ENCODE results near the gene NAV2. TPM values are rescaled to one million over a fixed set of nuclear protein-coding genes. Genes with fewer than 3 reads are reported as not detected.

Gene NAV2
- total RNA-seq, 2 experiments from 2014 or later, result 0.23 to 0.36 TPM

DNA sequence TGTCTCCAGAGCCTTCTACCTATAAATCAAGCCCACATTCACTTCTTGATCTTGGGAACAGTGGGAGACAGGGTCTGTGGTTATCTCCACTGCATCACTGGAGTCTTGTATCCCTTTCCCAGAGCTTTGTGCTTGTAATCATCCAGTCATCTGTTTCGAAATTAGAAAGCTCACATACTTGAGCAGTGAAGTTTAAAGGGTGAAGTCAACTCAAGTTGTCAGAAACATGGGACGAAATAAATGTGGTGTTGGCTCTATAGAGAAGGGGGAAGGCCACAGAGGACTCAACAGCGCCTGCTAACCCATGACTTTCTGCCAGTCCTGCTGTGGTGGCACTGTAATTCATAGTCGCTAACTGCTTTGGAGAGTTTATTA, 250.2 kb downstream of the NAV2 start:
- no peak overlapping the region for H3K27ac Mint-ChIP-seq
- peaks cover 9% of the 10 kb centered on the region for H3K27me3 Mint-ChIP-seq
- H3K9me3 Mint-ChIP-seq, result no peaks in the 10 kb centered on the region
- ChIA-PET POLR2A (interaction anchor here (1.0 kb wide), 1 partner anchor 24 kb away, joined by 3 read pairs; no protein-coding TSS in a partner anchor), CTCF (interaction anchor here (0.7 to 2.2 kb wide), 7 partner anchors 11 to 165 kb away, joined by 3 to 9 read pairs (median 3); no protein-coding TSS in a partner anchor)
- H3K36me3 Mint-ChIP-seq (ENCODE audit: low read depth), result no peaks in the 10 kb centered on the region
- TF ChIP-seq, protein P1, sequence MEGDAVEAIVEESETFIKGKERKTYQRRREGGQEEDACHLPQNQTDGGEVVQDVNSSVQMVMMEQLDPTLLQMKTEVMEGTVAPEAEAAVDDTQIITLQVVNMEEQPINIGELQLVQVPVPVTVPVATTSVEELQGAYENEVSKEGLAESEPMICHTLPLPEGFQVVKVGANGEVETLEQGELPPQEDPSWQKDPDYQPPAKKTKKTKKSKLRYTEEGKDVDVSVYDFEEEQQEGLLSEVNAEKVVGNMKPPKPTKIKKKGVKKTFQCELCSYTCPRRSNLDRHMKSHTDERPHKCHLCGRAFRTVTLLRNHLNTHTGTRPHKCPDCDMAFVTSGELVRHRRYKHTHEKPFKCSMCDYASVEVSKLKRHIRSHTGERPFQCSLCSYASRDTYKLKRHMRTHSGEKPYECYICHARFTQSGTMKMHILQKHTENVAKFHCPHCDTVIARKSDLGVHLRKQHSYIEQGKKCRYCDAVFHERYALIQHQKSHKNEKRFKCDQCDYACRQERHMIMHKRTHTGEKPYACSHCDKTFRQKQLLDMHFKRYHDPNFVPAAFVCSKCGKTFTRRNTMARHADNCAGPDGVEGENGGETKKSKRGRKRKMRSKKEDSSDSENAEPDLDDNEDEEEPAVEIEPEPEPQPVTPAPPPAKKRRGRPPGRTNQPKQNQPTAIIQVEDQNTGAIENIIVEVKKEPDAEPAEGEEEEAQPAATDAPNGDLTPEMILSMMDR (IDR thresholded peaks at IDR 0.05), result no peak
- peaks cover 11% of the 10 kb centered on the region for H3K4me1 Mint-ChIP-seq (ENCODE audit: low read depth)
- no peak for ATAC-seq
- intact Hi-C loops (cut with micrococcal nuclease), result no loop called here
- H3K4me3 Mint-ChIP-seq, result no peak overlapping the region
- no peak for DNase-seq

DNA sequence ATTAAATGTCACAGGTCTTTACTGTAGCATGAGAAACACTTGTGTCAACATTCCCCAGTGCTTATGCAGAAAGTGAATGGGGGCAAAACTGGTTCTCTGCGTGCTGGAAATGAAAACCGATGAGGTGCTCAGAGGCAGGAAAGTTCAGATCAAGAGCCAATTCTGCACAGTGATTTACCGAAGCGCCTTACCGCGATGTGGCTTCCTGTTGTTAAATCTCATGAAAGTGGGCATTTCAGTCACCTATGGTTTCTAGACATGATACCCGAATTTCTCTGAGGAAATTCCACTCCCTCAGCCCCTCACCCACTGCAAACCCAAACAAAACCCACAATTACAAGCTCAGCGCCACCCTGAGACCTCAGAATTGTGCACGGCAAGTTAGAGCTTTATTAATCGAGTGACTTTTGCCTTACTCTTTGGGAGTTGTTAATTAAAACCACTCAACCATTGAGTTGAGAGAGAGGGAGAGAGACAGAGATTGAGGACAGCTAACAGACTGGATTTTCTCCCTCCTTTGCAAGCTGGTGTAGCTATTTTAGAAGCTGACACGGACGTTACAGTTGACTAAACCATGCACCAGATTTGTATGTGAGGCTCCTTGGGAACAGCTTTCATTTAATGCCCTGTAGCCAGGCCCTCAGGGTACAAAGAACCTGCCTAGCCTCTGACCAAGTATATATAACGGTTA, 251.2 kb downstream of the NAV2 start:
- Mint-ChIP-seq H3K27ac (no peak overlapping the region), H3K9me3 (no peaks in the 10 kb centered on the region), H3K4me1 (ENCODE audit: low read depth) (peaks cover 11% of the 10 kb centered on the region), H3K36me3 (ENCODE audit: low read depth) (no peaks in the 10 kb centered on the region), H3K4me3 (no peak overlapping the region), H3K27me3 (peaks cover 9% of the 10 kb centered on the region)
- peak; percentile 58 for DNase-seq
- intact Hi-C loops (cut with micrococcal nuclease), result no loop called here
- POLR2A ChIA-PET, result interaction anchor here (0.9 kb wide), 1 partner anchor 26 kb away, joined by 3 read pairs; no protein-coding TSS in a partner anchor
- ATAC-seq, result peak; percentile 66
- TF ChIP-seq, protein P1 (IDR thresholded peaks at IDR 0.05), result no peak
- CTCF ChIA-PET, result interaction anchor here (0.8 to 2.2 kb wide), 8 partner anchors 10 to 169 kb away, joined by 3 to 11 read pairs (median 3); no protein-coding TSS in a partner anchor

DNA sequence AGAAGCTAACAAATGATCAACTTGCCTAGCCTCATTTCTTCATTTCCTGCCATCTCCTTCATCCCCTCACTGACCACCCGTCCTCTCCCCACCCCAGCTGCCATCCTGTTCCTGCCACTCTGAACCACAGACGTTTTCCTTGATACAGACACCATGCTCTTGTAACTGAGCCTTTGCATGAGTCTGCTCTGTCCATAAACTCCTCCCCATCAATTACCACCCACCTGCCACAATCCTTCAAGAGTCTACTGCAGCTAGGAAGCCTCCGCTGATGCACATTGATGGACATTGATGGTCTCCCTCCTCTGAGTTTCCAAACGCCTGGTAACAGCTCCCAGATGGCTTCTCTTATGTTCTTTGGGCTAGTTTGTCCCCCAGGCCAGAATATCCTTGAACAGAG, 253.8 kb downstream of the NAV2 start:
- Mint-ChIP-seq H3K27ac (no peak overlapping the region), H3K9me3 (no peaks in the 10 kb centered on the region), H3K27me3 (peaks cover 5% of the 10 kb centered on the region), H3K4me3 (no peak overlapping the region), H3K36me3 (ENCODE audit: low read depth) (no peaks in the 10 kb centered on the region), H3K4me1 (ENCODE audit: low read depth) (peaks cover 23% of the 10 kb centered on the region)
- no peak for ATAC-seq
- POLR2A ChIA-PET, result no interaction called here
- intact Hi-C loops (cut with micrococcal nuclease), result no loop called here
- CTCF ChIA-PET, result interaction anchor here (0.8 kb wide), 1 partner anchor 14 kb away, joined by 3 read pairs; no protein-coding TSS in a partner anchor
- TF ChIP-seq, protein P1 (IDR thresholded peaks at IDR 0.05), result no peak
- no peak for DNase-seq

DNA sequence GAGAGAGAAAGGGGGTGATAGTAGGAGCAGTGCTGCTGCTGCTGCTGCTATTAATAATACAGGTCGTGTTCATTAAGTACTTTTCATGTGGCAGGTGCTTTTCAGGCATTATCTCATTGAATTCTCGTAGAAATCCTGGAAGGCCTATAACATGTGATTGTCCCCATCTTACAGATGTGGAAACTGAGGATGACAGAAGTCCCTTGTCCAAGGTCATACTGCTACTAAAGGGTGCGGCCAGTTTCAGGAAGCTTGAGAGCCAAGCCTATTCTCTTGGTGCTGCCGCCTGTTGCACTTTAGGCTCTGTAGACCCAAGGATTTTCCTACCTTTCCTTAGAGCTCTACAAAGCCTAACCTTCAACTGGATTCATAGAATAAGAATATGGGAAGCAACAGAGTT, 254.3 kb downstream of the NAV2 start:
- H3K36me3 Mint-ChIP-seq (ENCODE audit: low read depth), result no peaks in the 10 kb centered on the region
- ATAC-seq (no peak), DNase-seq (no peak)
- H3K27me3 Mint-ChIP-seq, result peaks cover 5% of the 10 kb centered on the region
- peaks cover 23% of the 10 kb centered on the region for H3K4me1 Mint-ChIP-seq (ENCODE audit: low read depth)
- H3K9me3 Mint-ChIP-seq, result no peaks in the 10 kb centered on the region
- intact Hi-C loops (cut with micrococcal nuclease), result no loop called here
- ChIA-PET POLR2A (no interaction called here), CTCF (no interaction called here)
- no peak overlapping the region for H3K27ac Mint-ChIP-seq
- TF ChIP-seq, protein P1 (IDR thresholded peaks at IDR 0.05), result no peak
- no peak overlapping the region for H3K4me3 Mint-ChIP-seq

DNA sequence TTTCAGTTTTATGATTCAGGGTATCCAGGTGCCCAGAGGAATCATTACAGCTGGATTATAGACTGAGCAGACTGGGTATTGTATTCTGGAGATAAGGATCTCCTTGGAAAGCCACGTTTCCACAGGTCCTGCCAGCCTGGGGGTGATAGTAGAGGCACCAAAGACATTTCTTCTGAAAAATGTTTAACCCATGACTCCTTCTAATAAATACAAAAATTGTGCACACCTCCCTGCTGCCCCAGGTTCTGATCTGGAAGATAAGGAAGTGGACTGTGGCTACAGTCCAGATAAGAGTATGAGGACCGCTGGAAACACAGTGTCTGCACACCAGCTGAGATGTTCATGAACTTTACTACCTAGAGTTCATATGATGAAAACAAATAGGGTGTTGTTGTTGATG, 255.2 kb downstream of the NAV2 start:
- H3K27me3 Mint-ChIP-seq, result peaks cover 5% of the 10 kb centered on the region
- TF ChIP-seq, protein P1 (IDR thresholded peaks at IDR 0.05), result no peak
- intact Hi-C loops (cut with micrococcal nuclease), result no loop called here
- ChIA-PET CTCF (interaction anchor here (1.0 kb wide), 1 partner anchor 160 kb away, joined by 3 read pairs; no protein-coding TSS in a partner anchor), POLR2A (no interaction called here)
- H3K9me3 Mint-ChIP-seq, result no peaks in the 10 kb centered on the region
- H3K27ac Mint-ChIP-seq, result no peak overlapping the region
- H3K36me3 Mint-ChIP-seq (ENCODE audit: low read depth), result no peaks in the 10 kb centered on the region
- ATAC-seq (no peak), DNase-seq (no peak)
- H3K4me3 Mint-ChIP-seq, result no peak overlapping the region
- peaks cover 23% of the 10 kb centered on the region for H3K4me1 Mint-ChIP-seq (ENCODE audit: low read depth)
